MCF 10A (cell line): ENCODE results near the gene ODAD3. TPM values are rescaled to one million over a fixed set of nuclear protein-coding genes. Genes with fewer than 3 reads are reported as not detected.

Source experiments
- Bru-seq: library from RNA; stranded (reverse); fragments of 400-500 nt; gene quantifications from one replicate; lab custom pipeline; 2021; lab: Mats Ljungman, UMichigan
- BruChase-seq, 2 experiments: library from RNA; stranded (reverse); fragments of 400-500 nt; gene quantifications; one replicate each; lab custom pipeline; 2021; lab: Mats Ljungman, UMichigan
- BruUV-seq: library from RNA; stranded (reverse); fragments of 400-500 nt; replicated peaks from 2 replicates; lab custom pipeline; 2021; lab: Mats Ljungman, UMichigan
- CTCF ChIA-PET: fragments of 300-600 bp; sonication (Branson Sonifier 250); formaldehyde crosslinking; extraction: SDS; loops from one replicate; lab custom pipeline; 2021; ENCODE audit warnings: antibody characterized with exemption, inconsistent platforms; lab: Yijun Ruan, JAX
- POLR2A ChIA-PET: fragments of 300-600, 350-650 bp; sonication (Branson Sonifier 250); formaldehyde crosslinking; extraction: SDS; loops from one replicate; lab custom pipeline; 2020; ENCODE audit warnings: antibody characterized with exemption, inconsistent platforms; lab: Yijun Ruan, JAX
- DNase-seq: peaks from one replicate; pipeline ENCODE4 v3.0.0-alpha.2; 2018; ENCODE audit not compliant: unreplicated experiment
- H3K27ac Mint-ChIP-seq: one replicate; pipeline ENCODE4 v1.8.0; 2022; ENCODE audit warnings: mild to moderate bottlenecking, low read depth, mixed read lengths; ENCODE audit not compliant: unreplicated experiment
- H3K27me3 Mint-ChIP-seq: one replicate; pipeline ENCODE4 v1.8.0; 2022; ENCODE audit warnings: mixed read lengths; ENCODE audit not compliant: insufficient read depth, unreplicated experiment
- H3K36me3 Mint-ChIP-seq: one replicate; pipeline ENCODE4 v1.8.0; 2022; ENCODE audit warnings: mild to moderate bottlenecking, moderate library complexity, mixed read lengths; ENCODE audit not compliant: insufficient read depth, unreplicated experiment
- H3K4me1 Mint-ChIP-seq: one replicate; pipeline ENCODE4 v1.8.0; 2022; ENCODE audit warnings: mixed read lengths; ENCODE audit not compliant: insufficient read depth, unreplicated experiment
- H3K4me3 Mint-ChIP-seq: one replicate; pipeline ENCODE4 v1.8.0; 2022; ENCODE audit warnings: mild to moderate bottlenecking, moderate library complexity, mixed read lengths; ENCODE audit not compliant: unreplicated experiment
- H3K9me3 Mint-ChIP-seq: one replicate; pipeline ENCODE4 v1.8.0; 2022; ENCODE audit warnings: mixed read lengths; ENCODE audit not compliant: unreplicated experiment
- intact Hi-C: fragments of 100-400 bp; cut with micrococcal nuclease; formaldehyde crosslinking; loops from 2 replicates; pipeline ENCODE4 v1.14.1; 2022
- long read RNA-seq: library from polyadenylated mRNA; stranded (forward); transcript quantifications from one replicate; pipeline ENCODE4 v2.0.0, GENCODE V29; 2022
- total RNA-seq: library from RNA; stranded (reverse); gene quantifications from 2 replicates; pipeline ENCODE4 v1.2.3, GENCODE V29; 2022
- TF ChIP-seq, protein P1 (sequence below): fragments of 200-600 bp; IDR thresholded peaks from one replicate; pipeline ENCODE4 v1.8.0; 2022; ENCODE audit warnings: antibody characterized with exemption, mild to moderate bottlenecking; ENCODE audit not compliant: unreplicated experiment

ODAD3 gene
- total RNA-seq = 0.30 TPM in 1 of 2 replicates, not detected in the other
- Bru-seq, nascent RNA = percentile 7 among the genes with signal in this experiment
- percentile 21 among the genes with signal in this experiment for BruChase-seq, experiment 1, labeled RNA remaining after a 6-hour chase
- BruChase-seq, experiment 2, labeled RNA remaining after a 2-hour chase = percentile 13 among the genes with signal in this experiment
- long read RNA-seq = 0 reads

DNA sequence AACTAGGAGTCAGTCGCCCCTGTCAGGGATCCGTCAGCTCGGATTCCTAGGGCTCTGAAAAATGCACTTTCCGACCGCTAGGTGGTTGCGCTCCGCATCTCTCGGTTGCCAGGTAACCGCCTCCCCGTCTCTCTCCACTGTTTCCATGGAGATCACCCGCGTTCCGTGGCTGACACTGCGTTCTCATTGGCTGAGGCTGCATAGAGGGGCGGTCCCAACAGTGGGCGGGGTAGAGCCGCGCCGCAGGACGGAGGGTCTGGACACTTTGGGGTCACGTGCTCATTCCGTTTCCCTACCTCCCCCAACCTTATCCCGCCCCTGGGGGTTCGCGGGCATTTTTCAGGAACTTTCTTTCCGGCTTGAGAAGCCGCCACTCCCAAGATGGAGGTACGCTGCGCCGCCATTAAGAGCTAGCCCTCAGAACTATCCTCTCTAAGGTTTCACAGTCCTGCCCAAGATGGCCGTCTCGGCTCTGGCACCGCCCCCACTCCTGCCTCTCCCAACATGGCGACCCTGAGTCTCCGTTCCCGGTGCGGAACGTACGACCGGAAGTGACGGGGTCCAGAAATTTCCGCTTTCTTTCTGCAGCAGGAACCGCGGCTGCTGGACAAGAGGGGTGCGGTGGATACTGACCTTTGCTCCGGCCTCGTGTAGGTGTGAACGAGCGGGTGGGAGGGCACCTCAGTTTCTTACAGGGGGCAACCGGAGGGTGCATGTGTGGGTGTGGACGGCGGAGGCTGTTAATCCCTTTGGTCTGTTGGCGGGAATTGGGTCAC is at the start of gene ODAD3, which contains the start of gene PRKCSH:
Gene ODAD3 (minus strand): TSS at position 65 of the 776 bp plus-strand sequence. CDS start 105 bp downstream, outside the sequence.
Gene PRKCSH (plus strand): TSS at position 579 of the 776 bp plus-strand sequence. CDS start 483 bp downstream, outside the sequence.
- peaks cover 36% of the 10 kb centered on the region for H3K36me3 Mint-ChIP-seq
- DNase-seq = peak; percentile 100
- H3K4me3 Mint-ChIP-seq = peak within 1 kb of the TSS; percentile 100
- H3K9me3 Mint-ChIP-seq = no peaks in the 10 kb centered on the region
- no peaks in the 10 kb centered on the region for H3K27me3 Mint-ChIP-seq
- no TSS peak for BruUV-seq
- intact Hi-C loops = loop anchor here (2.0 kb wide), 1 partner anchor 54 kb away; no protein-coding TSS in a partner anchor
- TF ChIP-seq, protein P1, sequence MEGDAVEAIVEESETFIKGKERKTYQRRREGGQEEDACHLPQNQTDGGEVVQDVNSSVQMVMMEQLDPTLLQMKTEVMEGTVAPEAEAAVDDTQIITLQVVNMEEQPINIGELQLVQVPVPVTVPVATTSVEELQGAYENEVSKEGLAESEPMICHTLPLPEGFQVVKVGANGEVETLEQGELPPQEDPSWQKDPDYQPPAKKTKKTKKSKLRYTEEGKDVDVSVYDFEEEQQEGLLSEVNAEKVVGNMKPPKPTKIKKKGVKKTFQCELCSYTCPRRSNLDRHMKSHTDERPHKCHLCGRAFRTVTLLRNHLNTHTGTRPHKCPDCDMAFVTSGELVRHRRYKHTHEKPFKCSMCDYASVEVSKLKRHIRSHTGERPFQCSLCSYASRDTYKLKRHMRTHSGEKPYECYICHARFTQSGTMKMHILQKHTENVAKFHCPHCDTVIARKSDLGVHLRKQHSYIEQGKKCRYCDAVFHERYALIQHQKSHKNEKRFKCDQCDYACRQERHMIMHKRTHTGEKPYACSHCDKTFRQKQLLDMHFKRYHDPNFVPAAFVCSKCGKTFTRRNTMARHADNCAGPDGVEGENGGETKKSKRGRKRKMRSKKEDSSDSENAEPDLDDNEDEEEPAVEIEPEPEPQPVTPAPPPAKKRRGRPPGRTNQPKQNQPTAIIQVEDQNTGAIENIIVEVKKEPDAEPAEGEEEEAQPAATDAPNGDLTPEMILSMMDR = peak; percentile 87
- peak within 1 kb of the TSS; percentile 96 for H3K27ac Mint-ChIP-seq
- no peaks in the 10 kb centered on the region for H3K4me1 Mint-ChIP-seq
- ChIA-PET CTCF (interaction anchor here (0.5 to 1.5 kb wide), 11 partner anchors 9 to 503 kb away, joined by 3 to 8 read pairs (median 3); partner anchors contain the start of gene SWSAP1), POLR2A (interaction anchor here (0.6 to 1.7 kb wide), 20 partner anchors 11 to 1215 kb away, joined by 3 to 12 read pairs (median 3); partner anchors contain the start of genes CCDC159, ECSIT, ELOF1 and LDLR)

DNA sequence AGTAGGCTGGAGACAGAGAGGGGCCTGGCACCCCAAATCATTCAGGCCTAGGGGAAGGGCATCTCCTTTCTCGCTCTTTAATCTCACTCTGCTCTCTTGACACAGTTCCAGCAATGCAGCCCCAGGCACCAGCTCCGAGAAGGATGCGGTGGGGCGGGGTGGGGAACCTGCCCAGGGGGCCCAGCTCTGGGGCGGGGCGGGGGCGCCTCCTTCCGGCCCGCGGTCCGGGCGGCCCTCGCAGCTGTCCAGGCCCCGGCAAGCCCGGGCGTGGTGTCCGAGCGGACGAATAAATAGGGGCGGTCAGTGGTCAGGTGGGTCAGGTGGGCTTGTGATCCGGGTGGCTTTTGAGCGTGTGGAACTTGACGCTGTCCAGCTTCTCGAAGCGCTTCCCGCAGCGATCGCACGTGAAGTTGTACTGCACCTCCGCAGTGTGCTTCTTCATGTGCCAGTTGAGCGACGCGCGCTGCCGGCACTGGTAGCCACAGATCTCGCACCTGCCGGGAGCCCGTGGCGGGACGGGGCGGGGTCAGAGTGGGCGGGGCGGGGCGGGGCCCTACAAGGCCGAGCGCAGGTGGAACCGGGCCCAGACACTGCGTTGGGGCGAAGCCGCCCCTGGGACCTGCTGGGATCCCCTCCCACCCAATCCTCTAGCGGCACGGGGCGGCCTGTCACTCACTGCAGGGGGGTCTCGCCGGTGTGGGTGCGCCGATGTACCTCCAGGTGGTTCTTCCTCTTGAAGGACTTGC is 48.6 kb upstream of the ODAD3 start:
- no peak overlapping the region for H3K27ac Mint-ChIP-seq
- CTCF ChIA-PET = interaction anchor here (0.5 to 2.5 kb wide), 28 partner anchors 11 to 1522 kb away, joined by 3 to 12 read pairs (median 4); partner anchors contain the start of gene EPOR
- no peak overlapping the region for H3K4me3 Mint-ChIP-seq
- TF ChIP-seq, protein P1 = no peak
- H3K36me3 Mint-ChIP-seq = no peaks in the 10 kb centered on the region
- POLR2A ChIA-PET = interaction anchor here (0.6 to 1.4 kb wide), 4 partner anchors 48 to 202 kb away, joined by 3 to 6 read pairs (median 4); partner anchors contain the start of genes ODAD3 and PRKCSH
- BruUV-seq = no TSS peak
- intact Hi-C loops = no loop called here
- no peaks in the 10 kb centered on the region for H3K9me3 Mint-ChIP-seq
- H3K27me3 Mint-ChIP-seq = no peaks in the 10 kb centered on the region
- DNase-seq = no peak
- peaks cover 6% of the 10 kb centered on the region for H3K4me1 Mint-ChIP-seq

DNA sequence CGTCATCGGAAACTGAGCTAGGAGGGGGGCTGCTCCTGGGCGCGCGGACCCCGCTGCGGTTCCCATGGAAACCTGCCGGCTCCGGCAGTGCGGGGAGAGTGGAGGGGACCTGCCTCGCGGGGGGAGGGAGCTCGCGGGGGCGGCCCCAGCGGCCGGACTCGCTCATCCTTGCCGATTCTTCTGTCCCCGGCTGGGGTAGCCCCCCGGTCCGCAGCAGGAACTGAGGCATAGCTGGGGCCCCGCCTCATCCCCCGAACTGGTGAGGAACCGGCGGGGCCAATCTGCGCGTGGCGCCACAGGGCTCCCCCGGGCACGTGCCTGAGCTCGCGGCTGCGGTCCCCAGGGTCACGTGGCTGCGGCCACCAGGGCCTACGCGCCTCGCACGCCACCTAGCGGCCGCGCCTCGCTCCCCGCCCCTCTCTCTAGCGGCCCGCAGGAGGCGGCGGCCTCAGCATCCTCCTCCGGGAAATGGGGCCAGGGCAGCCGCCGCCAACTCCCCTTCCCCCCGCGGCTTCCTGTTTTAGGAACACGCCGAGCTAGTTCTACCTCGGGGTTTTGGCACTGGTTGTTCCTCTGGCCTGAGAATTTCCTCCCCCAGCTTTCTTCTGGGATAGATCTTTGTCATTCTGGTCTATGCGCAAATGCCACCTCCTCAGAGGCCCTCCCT is 47.6 kb upstream of the ODAD3 start:
- Mint-ChIP-seq H3K9me3 (no peaks in the 10 kb centered on the region), H3K4me3 (peak overlapping the region; percentile 46), H3K4me1 (peaks cover 6% of the 10 kb centered on the region), H3K36me3 (no peaks in the 10 kb centered on the region), H3K27me3 (no peaks in the 10 kb centered on the region), H3K27ac (no peak overlapping the region)
- ChIA-PET CTCF (interaction anchor here (0.6 to 2.5 kb wide), 34 partner anchors 9 to 1359 kb away, joined by 3 to 12 read pairs (median 4); partner anchors contain the start of genes ECSIT and EPOR), POLR2A (interaction anchor here (0.6 to 1.4 kb wide), 6 partner anchors 47 to 201 kb away, joined by 3 to 7 read pairs (median 4); partner anchors contain the start of genes ODAD3 and PRKCSH)
- no TSS peak for BruUV-seq
- peak; percentile 70 for DNase-seq
- TF ChIP-seq, protein P1 = peak; percentile 87
- intact Hi-C loops = loop anchor here (1.0 kb wide), 1 partner anchor 189 kb away; no protein-coding TSS in a partner anchor
